Measurements from ENCODE around the gene WBP1L.

The WBP1L gene

GRCh38 chr10:102782673-102783551, 39.2 kb downstream of the WBP1L start:
- DNase-seq (ENCODE audit: low read depth in 2 of 2), result peak; percentile 94 to 95
- H3K4me3 ChIP-seq (replicated peaks in 1 of 2; ENCODE audit: low read depth in 2 of 2, low read length in 2 of 2), result peak overlapping the region; percentile 8 to 25
- TF ChIP-seq CTCF (IDR thresholded peaks at IDR 0.05; ENCODE audit: low read depth, low read length), result no peak

- TF ChIP-seq CTCF (IDR thresholded peaks at IDR 0.05; ENCODE audit: low read depth, low read length), result no peak
- peak in 1 of 2 donors; percentile 55 for DNase-seq (ENCODE audit: low read depth in 2 of 2)
- peak overlapping the region; percentile 8 to 25 for H3K4me3 ChIP-seq (replicated peaks in 1 of 2; ENCODE audit: low read depth in 2 of 2, low read length in 2 of 2)
Measured at GRCh38 chr10:102783568-102783967, 39.8 kb downstream of the WBP1L start.

GRCh38 chr10:102785818-102786217, 42.1 kb downstream of the WBP1L start:
- no peak overlapping the region for H3K4me3 ChIP-seq (replicated peaks in 1 of 2; ENCODE audit: low read depth in 2 of 2, low read length in 2 of 2)
- peak; percentile 76 to 90 for DNase-seq (ENCODE audit: low read depth in 2 of 2)
- TF ChIP-seq CTCF (IDR thresholded peaks at IDR 0.05; ENCODE audit: low read depth, low read length), result no peak

- TF ChIP-seq CTCF (IDR thresholded peaks at IDR 0.05; ENCODE audit: low read depth, low read length), result no peak
- H3K4me3 ChIP-seq (replicated peaks in 1 of 2; ENCODE audit: low read depth in 2 of 2, low read length in 2 of 2), result no peak overlapping the region
- no peak for DNase-seq (ENCODE audit: low read depth in 2 of 2)
Measured at GRCh38 chr10:102791754-102792395, 48.1 kb downstream of the WBP1L start.

GRCh38 chr10:102795453-102796406, 52.0 kb downstream of the WBP1L start:
- TF ChIP-seq CTCF (IDR thresholded peaks at IDR 0.05; ENCODE audit: low read depth, low read length), result no peak

GRCh38 chr10:102796407-102797176, 52.8 kb downstream of the WBP1L start:
- no peak overlapping the region for H3K4me3 ChIP-seq (replicated peaks in 1 of 2; ENCODE audit: low read depth in 2 of 2, low read length in 2 of 2)
- TF ChIP-seq CTCF (IDR thresholded peaks at IDR 0.05; ENCODE audit: low read depth, low read length), result no peak
- DNase-seq (ENCODE audit: low read depth in 2 of 2), result peak; percentile 82 to 89

More at GRCh38 chr10:102795453-102796406, 52.0 kb downstream of the WBP1L start:
- H3K4me3 ChIP-seq (replicated peaks in 1 of 2; ENCODE audit: low read depth in 2 of 2, low read length in 2 of 2), result no peak overlapping the region
- no peak for DNase-seq (ENCODE audit: low read depth in 2 of 2)
